Colonic mucosa (tissue), 4 donors: ENCODE measurements around the gene KRCC1. TPM values are rescaled to one million over a fixed set of nuclear protein-coding genes. Genes with fewer than 3 reads are reported as not detected.

Source experiments
- DNase-seq: peaks from one replicate; pipeline ENCODE4 v3.0.0-alpha.2; 2020
- H3K27ac ChIP-seq: fragments of 200-600 bp; one replicate; pipeline ENCODE4 v1.8.0; 2021
- H3K27me3 ChIP-seq: fragments of 200-600 bp; one replicate; pipeline ENCODE4 v1.8.0; 2021
- H3K36me3 ChIP-seq: fragments of 200-600 bp; one replicate; pipeline ENCODE4 v1.8.0; 2021
- H3K4me1 ChIP-seq: fragments of 200-600 bp; one replicate; pipeline ENCODE4 v1.8.0; 2021; ENCODE audit warnings: mild to moderate bottlenecking
- H3K4me3 ChIP-seq: fragments of 200-600 bp; one replicate; pipeline ENCODE4 v1.8.0; 2021
- H3K9ac ChIP-seq, 2 donors: one replicate each; pipeline ENCODE4 v1.7.0; 2013; ENCODE audit warnings: control low read depth in 2 of 2, low read depth in 2 of 2, low read length in 2 of 2
- H3K9me3 ChIP-seq: fragments of 200-600 bp; one replicate; pipeline ENCODE4 v1.8.0; 2021
- CTCF ChIP-seq: fragments of 200-600 bp; IDR thresholded peaks from one replicate; pipeline ENCODE4 v1.8.0; 2022; ENCODE audit warnings: antibody characterized with exemption, mild to moderate bottlenecking
- intact Hi-C: fragments of 100-400 bp; cut with DNase I; formaldehyde crosslinking; loops from one replicate; pipeline ENCODE4 v1.14.1; 2022
- total RNA-seq, 2 donors: library from RNA; stranded (reverse); fragmentation: NEBNext Ultra II Directional in 1 of 2; extraction: Animal tissue kit (Norgen Biotek cat#: 25700) in 1 of 2; gene quantifications; one replicate each; pipeline ENCODE4 v1.2.1, GENCODE V29; 2021
- donor health status: healthy.
- donor health status: DM: no; HTN: no; CAD: no.
- donor health status: DM: no; HTN: no; CAD: no.

Gene KRCC1
- total RNA-seq, 2 donors from 2014 or later, result 45.6 to 75.8 TPM

GRCh38 chr2:88085602-88086001 lies 30.0 kb upstream of the KRCC1 start:
- H3K9ac ChIP-seq, result no peak overlapping the region
- intact Hi-C loops, result no loop called here
- no peaks in the 10 kb centered on the region for H3K27me3 ChIP-seq
- H3K4me3 ChIP-seq, result no peak overlapping the region
- no peaks in the 10 kb centered on the region for H3K36me3 ChIP-seq
- no peaks in the 10 kb centered on the region for H3K9me3 ChIP-seq
- no peak for DNase-seq
- H3K27ac ChIP-seq, result no peak overlapping the region
- no peaks in the 10 kb centered on the region for H3K4me1 ChIP-seq
- TF ChIP-seq CTCF, result no peak

DNA sequence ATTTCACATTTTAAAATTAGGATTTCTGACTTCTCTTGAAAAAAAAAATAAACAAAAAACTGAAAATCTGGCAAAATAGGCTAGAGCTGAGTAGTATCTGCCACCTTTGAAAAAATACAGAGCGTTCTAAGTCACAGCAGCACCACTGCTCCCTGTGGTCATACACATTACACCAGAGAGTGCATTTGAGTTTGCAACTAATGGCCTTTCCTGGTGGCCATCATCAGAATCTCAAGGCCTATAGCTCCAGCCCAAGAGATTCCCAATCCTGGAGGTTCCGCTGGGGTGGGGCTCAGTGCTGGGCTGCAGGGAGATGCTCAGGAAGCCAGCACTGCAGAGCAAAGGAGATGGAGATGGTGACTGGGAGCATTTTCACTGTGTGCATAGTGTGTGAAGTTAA lies 29.5 kb upstream of the KRCC1 start:
- no peaks in the 10 kb centered on the region for H3K36me3 ChIP-seq
- no peaks in the 10 kb centered on the region for H3K27me3 ChIP-seq
- no peak overlapping the region for H3K4me3 ChIP-seq
- no peak for TF ChIP-seq CTCF
- DNase-seq, result no peak
- no peak overlapping the region for H3K27ac ChIP-seq
- intact Hi-C loops, result no loop called here
- no peaks in the 10 kb centered on the region for H3K9me3 ChIP-seq
- H3K4me1 ChIP-seq, result no peaks in the 10 kb centered on the region
- no peak overlapping the region for H3K9ac ChIP-seq

DNA sequence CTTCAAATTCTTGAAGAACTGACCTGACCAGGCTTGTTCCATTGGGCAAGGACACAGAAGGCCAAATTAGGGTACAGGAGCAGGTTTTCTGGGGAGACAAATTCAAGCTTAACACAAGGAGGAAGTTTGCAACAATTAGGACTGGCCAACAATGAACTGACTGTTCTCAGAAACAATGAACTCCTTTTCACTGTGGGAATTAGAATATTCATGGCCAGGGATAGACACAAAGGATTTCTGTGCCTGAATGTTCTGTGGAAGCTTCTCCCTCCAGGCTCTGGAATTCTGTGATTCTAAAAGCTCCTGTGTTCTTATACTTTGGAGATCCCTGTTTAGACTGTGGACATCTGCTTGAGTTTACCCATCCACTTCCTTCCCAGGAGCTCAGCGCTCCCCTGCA lies 27.2 kb upstream of the KRCC1 start:
- H3K9ac ChIP-seq, result no peak overlapping the region
- no peak for DNase-seq
- no peak overlapping the region for H3K4me3 ChIP-seq
- no peaks in the 10 kb centered on the region for H3K27me3 ChIP-seq
- intact Hi-C loops, result no loop called here
- no peaks in the 10 kb centered on the region for H3K9me3 ChIP-seq
- H3K4me1 ChIP-seq, result no peaks in the 10 kb centered on the region
- H3K27ac ChIP-seq, result no peak overlapping the region
- no peak for TF ChIP-seq CTCF
- no peaks in the 10 kb centered on the region for H3K36me3 ChIP-seq

DNA sequence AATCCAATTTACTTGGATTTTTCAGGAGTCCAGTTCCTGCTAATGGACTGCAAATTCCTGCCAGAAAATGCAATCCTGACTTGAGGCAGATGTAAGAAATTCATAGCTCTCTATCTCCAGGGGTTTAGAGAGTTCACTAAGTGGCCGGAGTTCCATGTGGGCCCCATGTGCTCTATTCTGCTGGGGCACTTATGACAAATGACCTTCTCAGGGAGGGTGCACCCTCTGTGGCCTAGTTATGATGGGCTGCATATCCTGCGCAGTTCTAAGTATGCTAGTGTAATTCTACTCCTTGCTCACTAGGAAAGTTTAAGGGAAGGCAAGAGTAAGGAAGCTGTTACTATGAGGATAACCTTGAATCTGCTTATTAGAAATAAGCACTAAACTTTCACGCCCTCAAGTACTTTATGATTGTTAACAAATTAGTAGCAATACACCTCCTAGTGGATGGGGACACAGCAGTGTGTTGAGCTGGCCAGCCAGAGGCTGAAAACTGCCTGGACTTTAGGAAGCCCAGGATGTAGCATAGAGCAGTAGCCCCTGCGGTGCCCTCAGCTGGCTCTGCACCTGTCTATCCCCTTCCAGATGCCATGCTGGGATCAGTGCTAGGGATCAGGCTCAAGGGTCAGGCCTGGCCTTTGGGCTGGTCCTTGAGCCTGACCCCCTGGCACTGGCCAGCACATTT lies 26.5 kb upstream of the KRCC1 start:
- DNase-seq, result no peak
- no peaks in the 10 kb centered on the region for H3K27me3 ChIP-seq
- no peaks in the 10 kb centered on the region for H3K9me3 ChIP-seq
- intact Hi-C loops, result no loop called here
- no peak overlapping the region for H3K27ac ChIP-seq
- H3K4me3 ChIP-seq, result no peak overlapping the region
- no peaks in the 10 kb centered on the region for H3K4me1 ChIP-seq
- H3K36me3 ChIP-seq, result no peaks in the 10 kb centered on the region
- no peak overlapping the region for H3K9ac ChIP-seq
- TF ChIP-seq CTCF, result no peak

DNA sequence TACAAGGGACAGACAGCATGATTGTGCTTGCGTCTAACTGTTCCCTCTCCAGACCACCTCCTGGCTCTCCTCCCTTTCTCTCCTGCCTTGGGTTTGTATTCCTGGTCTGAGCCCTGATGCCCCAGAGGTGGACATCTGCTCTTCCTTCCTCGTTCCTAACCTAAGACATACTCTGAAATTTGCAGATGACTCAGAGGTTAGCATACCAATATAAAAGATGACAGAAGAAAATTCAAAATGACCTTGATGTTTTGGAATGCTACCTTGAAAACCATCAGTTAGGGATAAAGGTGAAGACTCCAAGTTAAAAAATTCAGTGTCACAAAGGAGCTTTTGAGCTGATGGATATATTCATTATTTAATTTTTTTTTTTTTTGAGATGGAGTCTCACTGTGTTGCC lies 25.0 kb upstream of the KRCC1 start:
- intact Hi-C loops, result no loop called here
- Histone ChIP-seq H3K9me3 (no peaks in the 10 kb centered on the region), H3K9ac (no peak overlapping the region), H3K27me3 (no peaks in the 10 kb centered on the region), H3K4me1 (no peaks in the 10 kb centered on the region), H3K4me3 (no peak overlapping the region), H3K36me3 (no peaks in the 10 kb centered on the region), H3K27ac (no peak overlapping the region)
- TF ChIP-seq CTCF, result no peak
- DNase-seq, result no peak
